DOHH2 (cell line): ENCODE measurements around the gene NAPEPLD.

Experiments used
- H3F3A ChIP-seq: fragments of 200-600 bp; sonication (generic), shearing (Covaris generic); 2 replicates; pipeline ENCODE4 v1.6.0; 2016; ENCODE audit warnings: antibody characterized with exemption, mild to moderate bottlenecking; ENCODE audit not compliant: control insufficient read depth, insufficient read depth
- H3K27ac ChIP-seq: fragments of 200-600 bp; sonication (generic); 2 replicates; pipeline ENCODE4 v1.5.1; 2014; ENCODE audit warnings: low read depth, mild to moderate bottlenecking, low read length, moderate library complexity
- H3K27me3 ChIP-seq: fragments of 200-600 bp; sonication (generic); 2 replicates; pipeline ENCODE4 v1.6.1; 2014; ENCODE audit warnings: mild to moderate bottlenecking, low read length, mixed read lengths; ENCODE audit not compliant: control insufficient read depth
- H3K36me3 ChIP-seq: fragments of 200-600 bp; sonication (generic); 2 replicates; pipeline ENCODE4 v1.6.1; 2014; ENCODE audit warnings: mild to moderate bottlenecking, low read length, moderate library complexity, mixed read lengths; ENCODE audit not compliant: control insufficient read depth
- H3K4me1 ChIP-seq: fragments of 200-600 bp; sonication (generic); 2 replicates; pipeline ENCODE4 v1.6.1; 2014; ENCODE audit warnings: mild to moderate bottlenecking, low read length, mixed read lengths; ENCODE audit not compliant: control insufficient read depth
- H3K4me2 ChIP-seq: fragments of 200-600 bp; sonication (generic); 2 replicates; pipeline ENCODE4 v1.6.0; 2014; ENCODE audit warnings: mild to moderate bottlenecking, low read length, moderate library complexity
- H3K4me3 ChIP-seq: fragments of 200-600 bp; sonication (generic); 2 replicates; pipeline ENCODE4 v1.5.1; 2014; ENCODE audit warnings: mild to moderate bottlenecking, low read length, mixed read lengths
- H3K79me2 ChIP-seq: fragments of 200-600 bp; sonication (generic); 2 replicates; pipeline ENCODE4 v1.6.1; 2014; ENCODE audit warnings: mild to moderate bottlenecking, low read length, mixed read lengths; ENCODE audit not compliant: control insufficient read depth
- H3K9me2 ChIP-seq: fragments of 200-600 bp; sonication (generic); replicated peaks from 2 replicates; pipeline ENCODE4 v1.6.1; 2014; ENCODE audit warnings: mild to moderate bottlenecking, low read length, mixed read lengths; ENCODE audit not compliant: control insufficient read depth
- H3K9me3 ChIP-seq: fragments of 200-600 bp; sonication (generic); 2 replicates; pipeline ENCODE4 v1.6.1; 2014; ENCODE audit warnings: antibody characterized with exemption, low read length, mixed read lengths; ENCODE audit not compliant: control insufficient read depth, insufficient read depth
- H4K20me1 ChIP-seq: fragments of 200-600 bp; sonication (generic); 2 replicates; pipeline ENCODE4 v1.6.0; 2014; ENCODE audit warnings: low read depth, mild to moderate bottlenecking, antibody characterized with exemption, low read length, moderate library complexity; ENCODE audit not compliant: control insufficient read depth, insufficient read depth
- EZH2phosphoT487 ChIP-seq: fragments of 200-600 bp; sonication (generic); IDR thresholded peaks from 2 replicates; pipeline ENCODE4 v1.6.1; 2017; ENCODE audit warnings: borderline replicate concordance, mild to moderate bottlenecking, antibody characterized with exemption, low read length, moderate library complexity, mixed read lengths
- TF ChIP-seq, protein P1 (sequence below): fragments of 200-600 bp; sonication (generic); IDR thresholded peaks from one replicate; pipeline ENCODE4 v1.5.1; 2014; ENCODE audit warnings: antibody characterized with exemption, mild to moderate bottlenecking, low read depth, low read length; ENCODE audit not compliant: poor library complexity, severe bottlenecking

NAPEPLD gene

DNA sequence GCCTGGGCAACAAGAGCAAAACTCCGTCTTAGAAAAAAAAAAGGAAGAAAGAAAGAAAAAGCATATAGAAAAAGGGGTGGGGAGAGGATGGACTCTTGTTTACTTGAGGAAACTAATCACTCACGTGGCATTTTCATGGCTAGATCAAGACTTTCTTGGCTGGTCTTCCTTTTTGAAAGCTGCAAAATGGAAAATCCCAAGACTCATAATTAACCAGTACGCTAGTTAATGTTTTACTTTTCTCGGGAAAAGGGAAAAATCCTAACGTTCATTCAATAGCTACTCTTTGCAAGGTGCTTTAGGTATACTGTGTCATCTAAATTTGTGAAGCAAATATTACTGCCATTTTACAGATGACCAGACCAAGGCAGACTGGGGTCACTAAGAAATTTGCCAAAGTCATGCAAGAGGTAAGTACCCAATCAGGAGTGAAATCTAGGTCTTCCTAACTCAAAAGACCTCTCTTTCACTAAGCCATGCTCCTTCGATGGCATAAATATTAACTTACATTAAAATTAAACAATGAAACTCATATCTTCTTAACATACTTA is 24.4 kb downstream of the NAPEPLD start:
- Histone ChIP-seq H3K9me3 (no peaks in the 10 kb centered on the region), H3K27ac (no peak overlapping the region), H3K4me1 (no peaks in the 10 kb centered on the region), H3K36me3 (peaks cover 76% of the 10 kb centered on the region), H3K4me3 (no peak overlapping the region), H4K20me1 (no peaks in the 10 kb centered on the region), H3F3A (no peaks in the 10 kb centered on the region; the same call in 1 of the 2 replicates), H3K27me3 (no peaks in the 10 kb centered on the region), H3K9me2 (no peaks in the 10 kb centered on the region), H3K79me2 (no peaks in the 10 kb centered on the region; the same call in 1 of the 2 replicates), H3K4me2 (no peak overlapping the region)
- TF ChIP-seq EZH2phosphoT487: no peak
- TF ChIP-seq, protein P1, sequence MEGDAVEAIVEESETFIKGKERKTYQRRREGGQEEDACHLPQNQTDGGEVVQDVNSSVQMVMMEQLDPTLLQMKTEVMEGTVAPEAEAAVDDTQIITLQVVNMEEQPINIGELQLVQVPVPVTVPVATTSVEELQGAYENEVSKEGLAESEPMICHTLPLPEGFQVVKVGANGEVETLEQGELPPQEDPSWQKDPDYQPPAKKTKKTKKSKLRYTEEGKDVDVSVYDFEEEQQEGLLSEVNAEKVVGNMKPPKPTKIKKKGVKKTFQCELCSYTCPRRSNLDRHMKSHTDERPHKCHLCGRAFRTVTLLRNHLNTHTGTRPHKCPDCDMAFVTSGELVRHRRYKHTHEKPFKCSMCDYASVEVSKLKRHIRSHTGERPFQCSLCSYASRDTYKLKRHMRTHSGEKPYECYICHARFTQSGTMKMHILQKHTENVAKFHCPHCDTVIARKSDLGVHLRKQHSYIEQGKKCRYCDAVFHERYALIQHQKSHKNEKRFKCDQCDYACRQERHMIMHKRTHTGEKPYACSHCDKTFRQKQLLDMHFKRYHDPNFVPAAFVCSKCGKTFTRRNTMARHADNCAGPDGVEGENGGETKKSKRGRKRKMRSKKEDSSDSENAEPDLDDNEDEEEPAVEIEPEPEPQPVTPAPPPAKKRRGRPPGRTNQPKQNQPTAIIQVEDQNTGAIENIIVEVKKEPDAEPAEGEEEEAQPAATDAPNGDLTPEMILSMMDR: no peak

DNA sequence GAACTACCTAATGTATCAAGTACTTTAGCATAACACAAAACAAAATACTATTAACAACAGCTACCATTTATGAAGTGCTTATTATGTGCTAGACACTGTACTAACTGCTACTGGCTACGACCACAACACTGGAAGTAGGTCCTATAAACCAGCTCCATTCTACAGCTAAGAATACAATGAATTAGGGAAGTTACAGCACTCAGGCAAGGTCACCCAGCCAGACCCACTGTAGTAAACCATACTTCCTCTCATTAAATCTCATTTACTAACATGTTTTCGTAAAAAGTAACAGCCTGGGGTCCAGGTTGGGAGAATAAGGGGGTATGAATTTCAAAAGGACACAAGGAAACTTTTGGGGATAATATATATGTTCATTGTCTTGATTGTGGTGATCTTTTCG is 25.4 kb downstream of the NAPEPLD start:
- Histone ChIP-seq H3K36me3 (peaks cover 80% of the 10 kb centered on the region), H3K4me1 (no peaks in the 10 kb centered on the region), H4K20me1 (no peaks in the 10 kb centered on the region)

DNA sequence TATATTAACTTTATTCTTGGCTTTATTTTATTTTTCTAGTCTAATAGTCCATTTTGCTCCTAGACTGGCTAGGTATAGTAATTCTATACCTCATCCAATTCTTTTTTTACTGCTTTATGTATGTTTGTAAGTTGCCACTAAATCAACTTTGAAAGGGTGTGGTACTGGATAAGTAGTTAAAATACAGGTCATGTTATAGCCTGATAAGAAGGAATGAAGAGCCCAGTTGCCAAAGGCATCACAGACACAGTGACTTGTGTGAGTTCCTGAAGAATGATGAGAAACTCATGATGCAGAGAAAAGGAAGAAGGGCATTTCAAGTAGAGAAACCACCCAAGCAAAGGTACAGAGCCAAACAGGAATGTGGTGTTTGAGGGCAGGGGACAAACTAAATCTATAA is 27.3 kb downstream of the NAPEPLD start:
- TF ChIP-seq EZH2phosphoT487: no peak
- TF ChIP-seq, protein P1: no peak
- H3K4me3 ChIP-seq: no peak overlapping the region
- H3K27ac ChIP-seq: no peak overlapping the region
- no peaks in the 10 kb centered on the region for H3K27me3 ChIP-seq
- H3K9me3 ChIP-seq: no peaks in the 10 kb centered on the region
- no peaks in the 10 kb centered on the region for H3K4me1 ChIP-seq
- H3F3A ChIP-seq: no peaks in the 10 kb centered on the region; the same call in 1 of the 2 replicates
- no peak overlapping the region for H3K4me2 ChIP-seq
- no peaks in the 10 kb centered on the region for H3K79me2 ChIP-seq
- no peaks in the 10 kb centered on the region for H3K9me2 ChIP-seq
- peaks cover 68% of the 10 kb centered on the region for H3K36me3 ChIP-seq
- no peaks in the 10 kb centered on the region for H4K20me1 ChIP-seq

More for the DNA sequence above, 25.4 kb downstream of the NAPEPLD start:
- H3F3A ChIP-seq: no peaks in the 10 kb centered on the region; the same call in 1 of the 2 replicates
- H3K79me2 ChIP-seq: no peaks in the 10 kb centered on the region
- H3K27ac ChIP-seq: no peak overlapping the region
- no peaks in the 10 kb centered on the region for H3K27me3 ChIP-seq
- no peaks in the 10 kb centered on the region for H3K9me2 ChIP-seq
- no peak overlapping the region for H3K4me3 ChIP-seq
- TF ChIP-seq, protein P1: no peak
- no peak for TF ChIP-seq EZH2phosphoT487
- no peaks in the 10 kb centered on the region for H3K9me3 ChIP-seq
- H3K4me2 ChIP-seq: no peak overlapping the region
